ENCODE results near the gene ANO4.

- TF ChIP-seq CTCF (IDR thresholded peaks at IDR 0.05), result no peak
- TF ChIP-seq POLR2A (IDR thresholded peaks at IDR 0.05), result no peak
These were observed 68.1 kb downstream of the ANO4 start for GRCh38 chr12:100862676-100863075.
